Activated T-cell treated with anti-CD3 and anti-CD28 coated beads for 4 hours (primary cell): ENCODE data around the gene PAX5.
"Not testable (repeated sequence)": the region's sequence is repeated elsewhere in the genome, so short reads cannot be mapped to it uniquely, and the experiment has no call there.

Source experiments
- DNase-seq: peaks from one replicate; pipeline ENCODE4 v3.0.0-alpha.2; 2020

The PAX5 gene

DNA sequence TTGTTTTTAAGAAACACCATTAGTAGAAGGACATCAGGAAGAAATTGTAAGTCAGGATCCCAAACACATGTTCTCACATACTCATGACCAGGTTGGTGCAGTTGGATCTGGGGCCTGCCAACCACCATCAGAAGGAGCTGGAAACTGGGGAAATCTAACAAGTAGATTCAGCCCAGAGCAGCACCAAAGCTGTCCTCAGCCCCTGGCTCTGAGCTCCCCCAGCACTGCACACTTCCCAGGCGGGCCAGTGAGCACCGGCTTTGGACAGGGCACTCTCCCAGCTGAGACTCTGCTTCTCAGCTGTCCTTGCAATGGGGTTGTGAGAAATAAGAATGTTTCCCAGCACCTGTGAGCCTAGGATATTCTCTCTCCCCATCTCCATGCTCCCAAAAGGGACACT, 162.5 kb downstream of the PAX5 start:
- DNase-seq, result no peak

GRCh38 chr9:36870960-36871359, 163.1 kb downstream of the PAX5 start:
- no peak for DNase-seq

DNA sequence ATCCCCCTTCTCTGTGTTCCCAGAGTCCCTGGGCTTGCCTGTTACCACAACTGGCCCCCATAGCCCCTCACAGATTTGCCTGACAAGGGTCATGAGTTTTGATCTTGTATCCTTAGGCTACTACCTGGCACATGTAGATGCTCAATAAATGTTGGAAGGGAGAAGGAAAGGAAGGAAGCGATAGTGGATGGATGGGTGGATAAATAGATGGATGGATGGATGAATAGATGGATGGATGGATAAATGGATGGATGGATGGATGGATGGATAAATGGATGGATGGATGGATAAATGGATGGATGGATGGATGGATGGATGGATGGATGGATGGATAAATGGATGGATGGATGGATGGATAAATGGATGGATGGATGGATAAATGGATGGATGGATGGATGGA, 164.5 kb downstream of the PAX5 start:
- DNase-seq, result not testable (repeated sequence)

DNA sequence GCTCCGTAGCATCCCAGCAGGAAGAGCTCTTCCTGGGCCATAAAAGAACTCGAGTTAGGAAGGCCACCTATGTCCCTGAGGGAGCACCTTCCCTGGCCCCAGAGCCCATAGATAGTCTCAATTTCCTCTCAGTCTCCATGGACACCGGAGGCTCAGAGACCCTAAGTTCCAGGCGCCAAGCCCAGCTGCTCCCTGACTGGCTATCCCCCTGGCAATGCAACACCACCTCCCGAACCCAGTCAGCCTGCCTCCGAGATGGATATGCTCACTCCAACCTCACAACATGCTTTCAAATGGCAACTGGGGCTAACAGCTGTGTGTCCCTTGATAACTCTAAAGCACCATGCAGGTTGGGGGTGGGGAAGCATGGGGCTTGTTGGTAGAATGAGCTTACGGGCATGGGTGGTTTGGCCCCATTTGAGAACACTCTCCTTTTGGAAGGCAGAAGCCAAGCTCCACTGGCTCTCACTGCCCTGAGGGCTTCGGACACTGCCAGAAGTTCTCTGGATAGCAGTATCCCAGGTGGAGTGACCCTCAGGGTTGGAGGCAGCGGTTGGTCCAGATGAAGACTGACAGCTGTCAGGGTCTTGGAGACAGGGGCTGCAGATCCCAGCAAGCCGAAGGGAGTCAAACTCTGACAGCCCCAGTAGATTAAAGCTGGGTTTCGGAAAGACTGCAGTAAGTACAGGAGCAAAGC, 165.3 kb downstream of the PAX5 start:
- DNase-seq, result no peak

- DNase-seq, result no peak
These were observed 166.2 kb downstream of the PAX5 start for GRCh38 chr9:36867672-36868471.

DNA sequence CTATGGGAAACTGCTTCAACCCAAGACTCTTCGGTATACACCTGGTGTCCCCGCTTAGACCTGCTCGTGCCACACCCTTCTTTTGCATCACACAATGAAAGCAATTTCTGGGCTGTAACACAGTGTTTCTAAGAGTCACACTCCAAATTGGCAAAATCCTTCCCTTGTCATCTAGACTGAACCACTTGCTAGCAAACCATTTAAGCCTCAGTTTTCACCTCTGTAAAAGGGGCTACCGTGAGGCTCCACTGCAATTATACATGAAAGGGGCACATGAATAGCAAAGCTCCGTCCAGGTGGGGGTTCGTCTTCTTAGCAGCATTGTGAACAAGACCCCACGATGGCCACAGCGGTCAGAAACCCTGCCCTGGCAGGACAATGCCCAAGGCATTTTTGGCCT, 166.8 kb downstream of the PAX5 start:
- no peak for DNase-seq

DNA sequence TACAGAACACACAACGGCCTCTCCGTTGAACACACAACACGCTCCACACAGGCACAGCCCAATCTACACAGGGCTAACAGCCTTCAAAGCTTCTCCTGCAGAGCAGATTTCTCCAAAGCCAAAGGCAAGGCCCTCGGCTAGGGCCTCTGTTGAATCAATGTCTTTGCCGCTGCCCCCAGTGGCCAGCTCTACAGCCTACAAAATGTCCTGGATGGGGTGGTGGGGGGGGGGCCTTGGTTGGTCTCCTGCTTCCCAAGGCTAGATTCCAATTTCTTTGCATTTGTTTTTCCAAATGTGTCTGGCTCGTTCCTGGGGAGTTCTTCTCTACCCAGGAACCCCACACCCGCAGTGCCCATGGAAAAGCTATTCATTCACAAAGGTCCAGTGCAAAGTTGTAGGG, 167.2 kb downstream of the PAX5 start:
- DNase-seq, result no peak

GRCh38 chr9:36865731-36866635, 168.1 kb downstream of the PAX5 start:
- DNase-seq, result no peak

GRCh38 chr9:36864491-36865410, 169.3 kb downstream of the PAX5 start:
- DNase-seq, result no peak

GRCh38 chr9:36862206-36863145, 171.6 kb downstream of the PAX5 start:
- DNase-seq, result no peak

GRCh38 chr9:36861528-36862205, 172.4 kb downstream of the PAX5 start:
- no peak for DNase-seq

GRCh38 chr9:36858805-36859375, 175.2 kb downstream of the PAX5 start:
- DNase-seq, result no peak

DNA sequence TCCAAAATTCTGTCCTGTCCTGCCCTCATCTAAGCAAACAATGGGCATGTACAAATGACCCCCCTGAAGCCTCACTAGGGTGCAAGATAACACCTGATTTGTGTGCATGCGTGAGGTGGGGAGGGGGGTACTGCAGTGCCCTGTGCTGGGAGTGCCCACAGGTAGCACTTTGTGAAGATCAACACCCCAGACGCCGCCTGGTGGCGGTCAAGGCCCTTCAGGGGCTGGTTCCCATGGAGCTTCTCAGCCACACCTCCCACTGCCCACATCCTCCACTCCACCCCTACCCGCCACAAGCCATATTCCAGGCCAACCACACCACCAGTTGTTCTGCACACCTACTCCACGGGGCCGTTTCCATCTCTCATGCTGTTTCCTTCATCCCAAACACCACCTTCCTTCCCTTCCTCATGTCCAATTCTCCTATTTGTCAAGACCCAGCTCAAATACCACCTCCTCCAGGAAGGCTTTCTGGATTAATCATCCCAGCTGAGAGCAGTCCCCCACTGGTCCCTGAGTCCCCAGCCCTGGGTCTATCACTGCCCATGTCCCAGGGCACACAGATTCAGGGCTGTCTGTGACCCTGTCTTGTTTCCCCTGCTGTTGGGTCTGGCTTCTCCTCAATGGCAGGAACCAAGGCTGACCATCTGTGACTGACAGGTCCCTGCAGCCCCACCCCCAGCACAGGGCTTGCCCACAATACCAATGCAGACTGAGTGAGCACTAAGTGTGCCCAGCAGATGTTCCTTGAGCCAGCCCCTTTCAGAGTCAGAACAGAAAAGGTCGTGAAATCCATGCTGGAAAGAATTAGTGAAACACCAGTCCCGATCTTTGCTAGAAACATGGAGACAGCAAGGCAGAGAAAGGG, 178.4 kb downstream of the PAX5 start:
- DNase-seq, result no peak

DNA sequence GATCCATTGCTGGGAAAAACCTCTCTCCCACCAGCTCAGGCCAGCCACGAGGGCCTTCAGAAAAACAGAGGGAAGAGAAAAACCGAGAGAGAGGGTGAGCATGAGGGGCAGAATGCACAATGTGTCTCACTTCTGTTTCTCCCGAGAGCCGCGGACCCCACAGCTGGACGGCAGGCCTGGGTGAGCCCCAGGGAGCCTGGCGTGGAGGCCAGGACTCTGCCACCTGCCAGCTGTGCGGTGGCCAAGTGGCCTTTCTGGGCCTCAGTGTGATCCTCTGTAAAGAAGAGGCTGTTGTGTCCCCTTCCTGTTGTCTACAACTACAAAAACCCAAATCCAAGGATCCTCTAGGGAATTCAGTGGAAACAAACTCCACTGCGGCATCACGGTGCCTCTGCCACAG, 179.3 kb downstream of the PAX5 start:
- no peak for DNase-seq

DNA sequence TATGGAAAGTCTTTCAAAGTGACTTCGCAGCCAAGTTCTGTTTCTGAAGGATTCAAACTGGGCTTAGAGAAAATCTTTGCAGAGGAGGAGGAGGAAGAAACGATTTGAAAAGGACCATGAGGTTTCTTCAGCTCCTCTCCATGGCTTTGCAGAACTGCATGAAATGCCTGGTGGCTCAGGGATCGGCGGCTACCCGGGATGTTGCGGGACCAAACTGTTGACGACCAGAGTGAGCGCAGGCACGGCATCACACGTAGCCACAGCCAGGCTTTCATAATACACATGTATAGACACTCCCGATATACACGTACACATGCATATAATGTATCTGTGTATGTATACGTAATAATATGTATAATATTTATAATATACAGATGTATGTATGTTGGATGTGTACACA, 180.0 kb downstream of the PAX5 start:
- no peak for DNase-seq

DNA sequence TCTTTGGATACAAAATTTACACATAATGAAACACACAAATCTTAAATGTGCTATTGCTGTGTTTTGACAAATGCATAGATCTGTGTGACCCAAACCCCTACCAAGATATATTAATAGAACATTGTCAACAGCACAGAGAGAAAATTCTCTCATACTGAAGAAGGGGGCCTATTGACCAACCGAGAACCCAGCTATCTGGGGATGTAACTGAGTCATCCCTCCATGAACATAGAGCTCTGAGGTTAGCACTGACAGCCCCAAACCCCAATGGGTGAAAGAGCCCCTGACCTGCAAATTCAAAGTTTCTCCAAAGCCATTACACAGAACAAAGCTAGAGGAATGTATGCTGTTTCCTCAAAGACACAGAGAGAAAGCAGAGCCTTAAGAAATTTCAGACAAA, 180.8 kb downstream of the PAX5 start:
- DNase-seq, result no peak

- no peak for DNase-seq
These were observed 184.1 kb downstream of the PAX5 start for GRCh38 chr9:36849943-36850342.

- DNase-seq, result no peak
These were observed 185.1 kb downstream of the PAX5 start for GRCh38 chr9:36848946-36849345.
